ENCODE data around the gene IQCF6.
"Not testable (repeated sequence)": the region's sequence is repeated elsewhere in the genome, so short reads cannot be mapped to it uniquely, and the experiment has no call there.

The IQCF6 gene

DNA sequence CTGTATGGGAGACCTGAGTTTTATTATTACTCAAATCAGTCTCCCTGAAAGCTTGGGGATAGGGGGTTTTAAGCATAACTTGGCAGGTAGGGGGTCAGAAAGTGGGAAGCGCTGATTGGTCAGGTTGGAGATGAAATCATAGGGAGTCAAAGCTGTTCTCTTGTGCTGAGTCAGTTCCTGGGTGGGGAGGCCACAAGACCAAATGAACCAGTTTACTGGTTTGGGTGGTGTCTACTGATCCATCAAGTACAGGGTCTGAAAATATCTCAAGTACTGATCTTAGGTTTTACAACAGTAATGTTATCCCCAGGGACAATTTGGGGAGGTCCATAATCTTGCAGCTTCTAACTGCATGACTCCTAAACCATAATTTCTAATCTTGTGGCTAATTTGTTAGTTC lies 17.8 kb upstream of the IQCF6 start:
- Mint-ChIP-seq H3K4me3 (peak overlapping the region; percentile 6), H3K9me3 (no peaks in the 10 kb centered on the region), H3K4me1 (ENCODE audit: low read depth) (peaks cover 22% of the 10 kb centered on the region), H3K36me3 (ENCODE audit: low read depth) (no peaks in the 10 kb centered on the region), H3K27me3 (ENCODE audit: low read depth) (peaks cover 29% of the 10 kb centered on the region), H3K27ac (no peak overlapping the region)
- no peak for DNase-seq (ENCODE audit: low spot score)

DNA sequence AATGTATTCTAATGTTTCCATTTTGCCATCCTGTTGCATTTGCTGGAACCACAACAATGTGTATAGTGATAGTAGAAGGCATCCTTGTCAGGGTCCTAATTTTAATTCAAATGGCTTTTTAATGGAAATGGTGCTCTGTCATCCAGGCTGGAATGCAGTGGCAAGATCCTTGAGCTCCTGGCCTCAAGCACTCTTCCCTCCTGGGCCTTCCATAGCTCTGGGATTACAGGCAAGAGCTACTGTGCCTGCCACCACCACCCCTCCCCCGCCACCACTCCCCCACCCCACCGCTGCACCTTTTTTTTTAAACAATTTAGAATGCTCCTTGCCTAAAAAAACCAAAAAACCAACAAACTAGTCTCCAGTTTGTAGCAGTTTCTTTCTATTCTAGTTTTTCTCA lies 15.2 kb upstream of the IQCF6 start:
- H3K4me3 Mint-ChIP-seq, result no peak overlapping the region
- H3K4me1 Mint-ChIP-seq (ENCODE audit: low read depth), result peaks cover 27% of the 10 kb centered on the region
- no peaks in the 10 kb centered on the region for H3K36me3 Mint-ChIP-seq (ENCODE audit: low read depth)
- no peak for DNase-seq (ENCODE audit: low spot score)
- H3K9me3 Mint-ChIP-seq, result no peaks in the 10 kb centered on the region
- no peak overlapping the region for H3K27ac Mint-ChIP-seq
- peaks cover 23% of the 10 kb centered on the region for H3K27me3 Mint-ChIP-seq (ENCODE audit: low read depth)

DNA sequence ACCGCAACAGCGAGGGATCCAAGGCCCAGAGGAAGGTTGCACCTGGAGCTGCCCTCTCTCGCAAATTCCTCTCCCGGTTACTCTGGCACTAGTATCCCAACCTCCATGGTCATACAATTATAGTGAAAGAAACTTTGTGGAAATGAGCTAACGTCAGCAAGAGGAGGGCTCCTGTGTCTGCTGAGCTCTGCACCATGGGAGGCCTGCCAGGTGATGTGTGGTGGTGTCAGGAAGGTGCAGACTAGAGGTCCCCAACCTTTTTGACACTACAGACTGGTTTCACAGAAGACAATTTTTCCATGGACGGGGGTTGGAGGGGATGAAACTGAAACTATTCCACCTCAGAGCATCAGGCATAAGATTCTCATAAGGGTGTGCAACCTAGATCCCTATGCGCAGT lies 13.2 kb upstream of the IQCF6 start:
- no peak overlapping the region for H3K4me3 Mint-ChIP-seq

DNA sequence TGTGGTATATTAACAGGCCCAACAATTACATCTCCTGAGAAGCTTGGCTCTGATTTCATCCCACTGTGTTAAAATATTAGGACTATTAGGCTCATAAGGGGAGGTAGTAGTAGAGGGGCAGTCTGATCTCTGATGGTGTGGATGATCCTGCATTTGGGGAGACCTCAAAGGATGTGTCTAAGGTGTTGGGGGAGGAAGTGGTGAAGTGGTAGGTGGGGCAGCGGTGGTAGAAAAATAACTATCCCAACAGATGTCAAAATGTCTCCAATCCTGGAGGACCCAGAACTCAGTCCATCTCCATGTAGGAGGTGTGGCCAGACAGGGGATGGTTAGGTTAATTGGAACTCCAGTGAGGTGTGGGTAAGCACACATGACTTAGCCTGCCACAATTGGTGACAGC lies 10.4 kb upstream of the IQCF6 start:
- H3K9me3 Mint-ChIP-seq, result no peaks in the 10 kb centered on the region
- H3K4me1 Mint-ChIP-seq (ENCODE audit: low read depth), result peaks cover 7% of the 10 kb centered on the region
- H3K27ac Mint-ChIP-seq, result no peak overlapping the region
- DNase-seq (ENCODE audit: low spot score), result no peak
- H3K4me3 Mint-ChIP-seq, result no peak overlapping the region
- H3K27me3 Mint-ChIP-seq (ENCODE audit: low read depth), result peaks cover 30% of the 10 kb centered on the region
- no peaks in the 10 kb centered on the region for H3K36me3 Mint-ChIP-seq (ENCODE audit: low read depth)

More for the DNA sequence above, 13.2 kb upstream of the IQCF6 start:
- H3K36me3 Mint-ChIP-seq (ENCODE audit: low read depth), result no peaks in the 10 kb centered on the region
- H3K4me1 Mint-ChIP-seq (ENCODE audit: low read depth), result peaks cover 16% of the 10 kb centered on the region
- H3K9me3 Mint-ChIP-seq, result no peaks in the 10 kb centered on the region
- peaks cover 27% of the 10 kb centered on the region for H3K27me3 Mint-ChIP-seq (ENCODE audit: low read depth)
- DNase-seq (ENCODE audit: low spot score), result no peak
- H3K27ac Mint-ChIP-seq, result no peak overlapping the region

DNA sequence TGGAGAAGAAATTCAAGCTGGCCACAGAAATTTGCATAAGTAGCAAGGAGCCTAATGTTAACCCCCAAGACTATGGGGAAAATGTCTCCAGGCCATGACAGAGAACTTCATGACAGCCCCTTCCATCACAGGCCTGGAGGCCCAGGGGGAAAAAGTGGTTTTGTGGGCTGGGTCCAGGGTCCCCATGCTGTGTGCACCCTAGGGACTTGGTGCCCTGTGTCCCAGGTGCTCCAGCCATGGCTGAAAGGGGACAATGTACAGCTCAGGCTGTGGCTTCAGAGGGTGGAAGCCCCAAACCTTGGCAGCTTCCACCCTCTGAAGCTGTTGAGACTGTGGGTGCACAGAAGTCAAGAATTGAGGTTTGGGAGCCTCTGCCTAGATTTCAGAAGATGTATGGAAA lies 8.5 kb upstream of the IQCF6 start:
- peaks cover 40% of the 10 kb centered on the region for H3K27me3 Mint-ChIP-seq (ENCODE audit: low read depth)
- DNase-seq (ENCODE audit: low spot score); H3K27ac Mint-ChIP-seq; H3K36me3 Mint-ChIP-seq (ENCODE audit: low read depth); H3K9me3 Mint-ChIP-seq; H3K4me3 Mint-ChIP-seq; H3K4me1 Mint-ChIP-seq (ENCODE audit: low read depth): not testable (repeated sequence)

DNA sequence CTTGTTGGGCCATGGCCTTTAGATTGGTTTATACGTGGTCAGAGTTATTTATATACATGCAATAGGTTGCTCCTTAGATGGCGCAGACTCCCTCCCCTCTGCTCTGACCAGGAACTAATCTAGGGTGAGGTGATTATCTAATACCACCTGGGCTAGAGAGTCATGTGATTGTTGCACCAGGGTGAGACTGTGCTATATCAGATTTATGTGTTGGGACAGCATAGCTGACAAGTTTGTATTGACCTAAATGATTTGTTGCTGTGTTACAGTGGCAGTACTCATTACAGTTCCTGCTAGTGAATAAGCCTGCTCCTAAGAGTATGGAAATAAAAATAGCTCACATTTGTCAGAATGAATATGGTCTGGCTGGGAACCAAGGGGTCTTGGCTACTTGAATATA lies 7.2 kb upstream of the IQCF6 start:
- Mint-ChIP-seq H3K27me3 (ENCODE audit: low read depth) (peaks cover 44% of the 10 kb centered on the region), H3K4me1 (ENCODE audit: low read depth) (peaks cover 7% of the 10 kb centered on the region), H3K9me3 (no peaks in the 10 kb centered on the region), H3K36me3 (ENCODE audit: low read depth) (no peaks in the 10 kb centered on the region), H3K27ac (no peak overlapping the region), H3K4me3 (no peak overlapping the region)
- no peak for DNase-seq (ENCODE audit: low spot score)

DNA sequence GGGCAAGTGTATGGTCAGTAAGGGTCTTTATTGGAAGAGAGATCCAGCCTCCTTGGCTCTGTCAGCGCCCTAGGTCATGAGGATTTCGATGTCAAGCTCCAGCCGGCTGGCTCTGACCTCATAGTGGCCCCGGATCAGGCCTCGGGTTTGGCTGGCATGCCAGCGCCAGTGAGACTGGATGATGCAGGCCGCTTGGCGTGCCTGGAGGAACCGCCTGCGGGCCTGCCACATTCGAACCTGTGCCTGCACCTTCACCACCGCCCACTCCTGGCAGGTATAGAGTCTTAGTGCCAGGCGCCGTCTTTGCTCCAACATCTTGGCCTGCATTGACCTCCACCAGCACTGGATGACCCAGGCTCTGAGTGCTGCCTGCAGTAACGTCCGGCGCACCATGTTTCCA lies 483 bp downstream of the IQCF6 start:
- Mint-ChIP-seq H3K36me3 (ENCODE audit: low read depth) (no peaks in the 10 kb centered on the region), H3K27ac (no peak overlapping the region), H3K9me3 (no peaks in the 10 kb centered on the region), H3K4me1 (ENCODE audit: low read depth) (no peaks in the 10 kb centered on the region), H3K27me3 (ENCODE audit: low read depth) (peaks cover 11% of the 10 kb centered on the region), H3K4me3 (no peak overlapping the region)
- no peak for DNase-seq (ENCODE audit: low spot score)

DNA sequence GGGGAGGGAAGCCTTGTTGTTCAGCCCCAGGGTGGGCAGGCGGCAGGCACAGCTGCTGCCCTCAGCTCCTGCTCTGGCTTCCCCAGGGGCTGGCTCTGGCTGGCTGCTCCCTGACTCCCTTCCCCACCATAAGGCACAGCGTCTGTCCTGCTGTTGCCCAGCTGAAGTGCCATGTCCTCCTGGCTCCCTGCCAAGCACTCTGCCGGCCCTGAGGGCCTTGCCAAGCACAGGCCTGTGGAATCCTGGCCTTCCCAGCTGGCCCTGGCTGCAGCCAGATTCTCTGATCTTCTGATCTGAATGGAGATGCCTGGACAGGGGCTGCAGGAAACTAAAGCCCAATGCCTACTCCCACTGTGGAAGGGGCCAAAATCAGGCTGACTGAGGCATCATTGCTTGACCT lies 1.1 kb downstream of the IQCF6 start:
- H3K4me3 Mint-ChIP-seq, result no peak overlapping the region

DNA sequence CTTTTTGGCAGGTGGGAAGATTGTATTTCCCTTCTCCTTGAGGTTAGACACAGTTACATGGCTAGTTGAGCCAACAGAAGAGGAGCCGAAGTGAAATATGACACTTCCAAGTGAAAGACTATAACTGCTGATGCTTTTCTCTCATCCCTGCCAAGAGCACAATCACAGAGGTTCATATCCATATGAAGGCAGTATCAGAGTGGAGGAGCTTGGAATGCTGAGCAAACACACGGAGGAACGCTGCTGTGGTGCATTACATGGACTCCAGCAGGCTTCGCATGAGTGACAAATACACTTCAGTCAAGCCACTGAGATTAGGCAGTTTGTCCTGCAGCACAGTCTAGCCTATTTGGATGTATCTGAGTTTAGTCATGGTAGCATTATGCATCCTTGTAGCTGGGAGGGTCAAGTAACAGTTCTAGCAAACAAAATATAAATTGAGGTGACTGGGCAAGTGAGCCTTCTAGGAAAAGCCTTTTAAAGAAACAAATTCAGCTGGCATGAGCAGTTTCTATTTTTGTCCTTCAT lies 5.4 kb downstream of the IQCF6 start:
- Mint-ChIP-seq H3K9me3 (no peaks in the 10 kb centered on the region), H3K27me3 (ENCODE audit: low read depth) (peaks cover 29% of the 10 kb centered on the region), H3K4me3 (no peak overlapping the region), H3K27ac (no peak overlapping the region), H3K36me3 (ENCODE audit: low read depth) (no peaks in the 10 kb centered on the region), H3K4me1 (ENCODE audit: low read depth) (no peaks in the 10 kb centered on the region)
- DNase-seq (ENCODE audit: low spot score), result no peak

More for the DNA sequence above, 1.1 kb downstream of the IQCF6 start:
- H3K27ac Mint-ChIP-seq, result no peak overlapping the region
- no peaks in the 10 kb centered on the region for H3K36me3 Mint-ChIP-seq (ENCODE audit: low read depth)
- DNase-seq (ENCODE audit: low spot score), result no peak
- H3K9me3 Mint-ChIP-seq, result no peaks in the 10 kb centered on the region
- H3K4me1 Mint-ChIP-seq (ENCODE audit: low read depth), result no peaks in the 10 kb centered on the region
- peaks cover 15% of the 10 kb centered on the region for H3K27me3 Mint-ChIP-seq (ENCODE audit: low read depth)

DNA sequence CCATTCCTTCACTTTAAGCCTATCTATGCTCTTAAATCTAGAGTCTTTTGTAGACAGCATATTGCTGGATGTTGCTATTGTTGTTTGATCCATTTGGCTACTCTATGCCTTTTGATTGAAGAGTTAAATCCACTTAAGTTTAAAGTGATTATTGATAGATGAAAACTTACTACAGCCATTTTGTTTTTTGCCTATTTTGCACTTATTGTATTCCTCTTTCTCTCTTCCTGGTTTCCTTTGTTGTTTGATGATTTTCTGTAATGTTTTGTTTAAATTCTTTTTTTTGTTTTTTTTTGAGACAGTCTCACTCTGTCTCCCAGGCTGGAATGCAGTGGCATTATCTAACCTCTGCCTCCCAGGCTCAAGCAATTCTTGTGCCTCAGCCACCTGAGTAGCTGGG lies 19.8 kb downstream of the IQCF6 start:
- Mint-ChIP-seq H3K9me3 (peaks cover 26% of the 10 kb centered on the region), H3K27me3 (ENCODE audit: low read depth) (peaks cover 33% of the 10 kb centered on the region), H3K36me3 (ENCODE audit: low read depth) (no peaks in the 10 kb centered on the region), H3K27ac (no peak overlapping the region), H3K4me3 (no peak overlapping the region), H3K4me1 (ENCODE audit: low read depth) (no peaks in the 10 kb centered on the region)
- no peak for DNase-seq (ENCODE audit: low spot score)

DNA sequence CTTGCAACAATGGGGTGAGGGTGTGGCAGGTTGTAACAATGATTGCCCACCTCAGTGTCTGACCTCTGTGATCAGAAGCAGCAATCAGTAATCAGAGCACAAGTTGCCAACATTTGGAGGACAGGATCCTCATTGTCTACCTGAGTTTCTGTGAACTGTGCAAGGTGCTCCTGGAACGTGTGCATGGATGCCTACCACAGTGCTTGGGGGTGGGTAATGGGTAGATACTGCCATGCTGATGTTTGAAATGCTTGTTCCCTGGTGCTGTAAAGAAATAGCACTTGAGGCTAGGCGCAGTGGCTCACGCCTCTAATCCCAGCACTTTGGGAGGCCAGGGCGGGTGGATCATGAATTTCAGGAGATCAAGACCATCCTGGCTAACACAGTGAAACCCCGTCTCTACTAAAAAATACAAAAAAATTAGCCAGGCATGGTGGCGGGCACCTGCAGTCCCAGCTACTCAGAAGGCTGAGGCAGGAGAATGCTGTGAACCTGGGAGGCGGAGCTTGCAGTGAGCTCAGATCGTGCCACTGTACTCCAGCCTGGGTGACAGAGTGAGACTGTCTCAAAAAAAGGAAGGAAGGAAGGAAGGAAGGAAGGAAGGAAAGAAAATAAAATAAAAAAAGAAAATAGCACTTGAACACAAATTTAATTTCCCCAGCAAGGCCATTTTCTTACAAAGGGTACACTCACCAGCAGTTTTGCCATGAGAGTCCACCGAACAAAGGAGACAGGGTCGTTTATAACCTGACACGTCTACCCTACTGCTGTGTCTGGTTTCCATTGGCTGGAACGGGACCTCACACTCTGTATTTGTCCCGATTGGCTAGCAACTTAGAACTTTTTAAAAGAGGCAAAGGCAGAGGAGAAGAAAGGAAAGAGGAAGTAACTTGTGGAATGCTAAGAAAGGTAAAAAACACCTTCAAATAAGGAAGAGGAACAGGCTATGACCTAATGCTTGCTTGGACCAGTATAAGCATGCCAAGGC lies 25.0 kb downstream of the IQCF6 start:
- H3K9me3 Mint-ChIP-seq, result peaks cover 14% of the 10 kb centered on the region
- not testable (repeated sequence) for H3K36me3 Mint-ChIP-seq (ENCODE audit: low read depth); DNase-seq (ENCODE audit: low spot score); H3K4me1 Mint-ChIP-seq (ENCODE audit: low read depth); H3K4me3 Mint-ChIP-seq; H3K27ac Mint-ChIP-seq
- peaks cover 35% of the 10 kb centered on the region for H3K27me3 Mint-ChIP-seq (ENCODE audit: low read depth)

DNA sequence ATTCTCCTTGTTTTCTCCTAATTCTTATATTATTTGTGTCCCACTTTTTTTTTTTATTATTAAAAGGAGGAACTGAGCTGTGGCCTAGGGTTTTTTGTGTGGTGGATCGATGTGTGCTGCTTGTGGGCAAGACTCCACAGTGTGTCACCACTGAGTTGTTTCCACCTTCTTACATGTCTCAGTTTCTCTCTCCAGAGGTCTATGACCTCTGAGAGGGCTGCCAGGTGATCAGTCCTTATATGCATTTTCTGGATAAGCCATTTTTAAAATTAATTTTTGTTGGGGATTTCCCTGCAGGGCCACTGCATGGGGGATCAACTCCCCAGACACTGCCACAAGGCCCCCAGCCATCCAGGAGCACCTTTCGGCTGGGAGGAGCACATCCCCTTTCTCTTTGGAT lies 27.8 kb downstream of the IQCF6 start:
- Mint-ChIP-seq H3K27ac (no peak overlapping the region), H3K36me3 (ENCODE audit: low read depth) (no peaks in the 10 kb centered on the region), H3K9me3 (peaks cover 8% of the 10 kb centered on the region), H3K4me3 (no peak overlapping the region), H3K4me1 (ENCODE audit: low read depth) (peaks cover 3% of the 10 kb centered on the region), H3K27me3 (ENCODE audit: low read depth) (peaks cover 16% of the 10 kb centered on the region)
- no peak for DNase-seq (ENCODE audit: low spot score)

DNA sequence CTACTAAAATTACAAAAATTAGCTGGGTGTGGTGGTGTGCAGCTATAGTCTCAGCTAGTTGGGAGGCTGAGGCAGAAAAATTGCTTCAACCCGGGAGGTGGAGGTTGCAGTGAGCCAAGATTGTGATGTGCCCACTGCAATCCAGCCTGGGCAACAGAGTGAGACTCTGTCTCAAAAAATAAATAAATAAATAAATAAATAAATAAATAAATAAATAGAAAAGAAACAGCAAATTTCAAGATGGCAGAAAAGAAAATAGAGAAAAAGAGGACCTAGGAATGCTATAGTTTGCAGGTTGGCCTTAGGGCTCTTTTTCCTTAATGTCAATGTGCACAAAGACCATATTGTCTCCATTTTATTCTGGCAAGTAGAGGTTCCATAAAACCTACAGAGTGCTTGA lies 28.2 kb downstream of the IQCF6 start:
- H3K4me1 Mint-ChIP-seq (ENCODE audit: low read depth), result peaks cover 3% of the 10 kb centered on the region
- peaks cover 4% of the 10 kb centered on the region for H3K9me3 Mint-ChIP-seq
- peaks cover 13% of the 10 kb centered on the region for H3K27me3 Mint-ChIP-seq (ENCODE audit: low read depth)
- H3K36me3 Mint-ChIP-seq (ENCODE audit: low read depth), result no peaks in the 10 kb centered on the region
- H3K4me3 Mint-ChIP-seq, result no peak overlapping the region
- DNase-seq (ENCODE audit: low spot score), result no peak
- H3K27ac Mint-ChIP-seq, result no peak overlapping the region

DNA sequence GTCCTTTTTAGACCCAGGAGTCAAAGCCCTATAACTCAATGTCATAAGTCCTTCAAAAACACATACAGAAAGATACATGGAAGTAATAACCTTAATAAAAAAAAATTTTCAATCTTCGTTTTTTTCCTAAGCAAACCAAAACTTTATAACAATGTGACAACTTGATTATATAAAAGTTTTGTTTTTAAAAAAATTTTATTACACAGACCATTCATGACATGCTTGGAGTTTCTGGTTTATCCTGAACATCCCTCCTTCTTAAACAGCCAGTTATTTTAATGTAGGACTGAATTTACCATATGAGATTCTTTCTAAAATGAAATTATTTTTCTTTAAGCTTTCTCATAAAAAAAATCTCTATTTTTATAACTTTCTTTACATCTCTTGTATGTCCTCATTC lies 30.7 kb downstream of the IQCF6 start:
- Mint-ChIP-seq H3K27me3 (ENCODE audit: low read depth) (peaks cover 4% of the 10 kb centered on the region), H3K4me1 (ENCODE audit: low read depth) (peaks cover 3% of the 10 kb centered on the region), H3K4me3 (no peak overlapping the region), H3K36me3 (ENCODE audit: low read depth) (no peaks in the 10 kb centered on the region), H3K27ac (no peak overlapping the region), H3K9me3 (no peaks in the 10 kb centered on the region)
- no peak for DNase-seq (ENCODE audit: low spot score)
